ENCODE measurements around the gene KNDC1. TPM values are rescaled to one million over a fixed set of nuclear protein-coding genes. Genes with fewer than 3 reads are reported as not detected.
"Not testable (repeated sequence)": the region's sequence is repeated elsewhere in the genome, so short reads cannot be mapped to it uniquely, and the experiment has no call there.

Gene KNDC1
- total and polyA plus RNA-seq, 2 donors (not counting 3 experiments of a cell fraction or from before 2014, with no cell fraction given) = not detected

DNA sequence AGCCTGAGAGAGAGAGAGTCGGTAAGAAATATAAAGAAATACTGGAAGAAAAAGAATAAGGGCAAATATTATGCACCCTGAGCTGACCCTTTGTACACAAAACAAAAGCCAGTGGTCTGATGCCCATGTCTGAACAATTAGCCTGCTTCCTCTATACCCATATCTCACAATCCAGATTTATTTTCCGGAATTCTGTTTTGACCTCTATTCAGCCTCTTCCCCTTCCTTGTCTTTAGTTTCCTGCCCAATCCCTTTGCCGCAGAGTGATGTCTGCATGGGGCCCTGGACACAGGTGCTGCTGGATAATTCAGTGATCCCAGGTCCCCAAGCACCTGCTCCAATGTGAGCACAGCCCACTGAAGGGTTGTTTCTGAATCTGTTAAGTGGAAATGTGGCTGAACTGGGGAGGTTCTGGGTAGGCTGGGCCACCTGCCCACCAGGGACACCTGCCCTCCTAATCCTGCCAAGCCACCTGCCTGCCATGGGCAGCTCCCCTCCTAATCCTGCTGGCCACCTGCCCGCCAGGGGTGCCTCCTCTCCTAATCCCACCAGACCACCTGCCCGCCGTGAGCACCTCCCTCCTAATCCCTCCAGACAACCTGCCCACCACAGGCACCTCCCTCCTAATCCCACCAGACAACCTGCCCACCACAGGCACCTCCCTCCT, 49.3 kb upstream of the KNDC1 start:
- intact Hi-C loops (cut with micrococcal nuclease) = no loop called here
- no TSS peak for BruUV-seq (replicated peaks)
- no peak overlapping the region for H3K4me2 ChIP-seq (ENCODE audit: insufficient read depth, low read length)

DNA sequence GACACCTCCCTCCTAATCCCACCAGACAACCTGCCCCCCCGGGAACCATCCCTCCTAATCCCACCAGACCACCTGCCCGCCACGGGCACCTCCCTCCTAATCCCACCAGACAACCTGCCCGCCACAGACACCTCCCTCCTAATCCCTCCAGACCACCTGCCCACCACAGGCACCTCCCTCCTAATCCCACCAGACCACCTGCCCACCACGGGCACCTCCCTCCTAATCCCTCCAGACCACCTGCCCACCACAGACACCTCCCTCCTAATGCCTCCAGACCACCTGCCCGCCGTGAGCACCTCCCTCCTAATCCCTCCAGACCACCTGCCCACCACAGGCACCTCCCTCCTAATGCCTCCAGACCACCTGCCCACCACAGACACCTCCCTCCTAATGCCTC, 48.4 kb upstream of the KNDC1 start:
- intact Hi-C loops (cut with micrococcal nuclease); H2AFZ ChIP-seq (ENCODE audit: low read depth, low read length); dilution Hi-C loops (cut with MboI; ENCODE audit: extremely low pct_ligation_motif_present, low sequenced_read_pairs); H3K9ac ChIP-seq (replicated peaks; ENCODE audit: extremely low read depth, insufficient read depth, low read length); H3K4me2 ChIP-seq (ENCODE audit: insufficient read depth, low read length); DNase-seq (ENCODE audit: low read depth, low spot score); CTCF ChIA-PET; H3K9me1 ChIP-seq (replicated peaks; ENCODE audit: control insufficient read depth, extremely low read depth, insufficient read depth, low read length); H3K4me3 ChIP-seq (replicated peaks in 1 of 3; ENCODE audit: insufficient read depth in 1 of 3, low read depth in 1 of 3, low read length in 3 of 3); FAIRE-seq; H3K36me3 ChIP-seq (ENCODE audit: control insufficient read depth in 2 of 2, extremely low read depth in 1 of 2, insufficient read depth in 2 of 2, low read length in 2 of 2); BruUV-seq (replicated peaks); POLR2A ChIA-PET; H3K79me2 ChIP-seq (ENCODE audit: control insufficient read depth, insufficient read depth, low read length); H3K27me3 ChIP-seq (ENCODE audit: control insufficient read depth in 2 of 2, insufficient read depth in 2 of 2, low read length in 2 of 2); H3K9me3 ChIP-seq (replicated peaks; ENCODE audit: control insufficient read depth, insufficient read depth, low read length); H3K27ac ChIP-seq (ENCODE audit: insufficient read depth, low read depth, low read length); H4K20me1 ChIP-seq (replicated peaks; ENCODE audit: control insufficient read depth, extremely low read depth, insufficient read depth, low read length); H3K4me1 ChIP-seq (ENCODE audit: control insufficient read depth, extremely low read depth, insufficient read depth, low read length): not testable (repeated sequence)

More for the DNA sequence above, 49.3 kb upstream of the KNDC1 start:
- Histone ChIP-seq H2AFZ (ENCODE audit: low read depth, low read length) (no peak overlapping the region), H3K4me3 (replicated peaks in 1 of 3; ENCODE audit: insufficient read depth in 1 of 3, low read depth in 1 of 3, low read length in 3 of 3) (no peak overlapping the region), H3K9ac (replicated peaks; ENCODE audit: extremely low read depth, insufficient read depth, low read length) (no peak overlapping the region), H3K36me3 (ENCODE audit: control insufficient read depth in 2 of 2, extremely low read depth in 1 of 2, insufficient read depth in 2 of 2, low read length in 2 of 2) (no peaks in the 10 kb centered on the region), H3K9me1 (replicated peaks; ENCODE audit: control insufficient read depth, extremely low read depth, insufficient read depth, low read length) (no peaks in the 10 kb centered on the region), H3K27ac (ENCODE audit: insufficient read depth, low read depth, low read length) (peak overlapping the region; percentile 28), H3K9me3 (replicated peaks; ENCODE audit: control insufficient read depth, insufficient read depth, low read length) (peaks cover 6% of the 10 kb centered on the region), H4K20me1 (replicated peaks; ENCODE audit: control insufficient read depth, extremely low read depth, insufficient read depth, low read length) (no peaks in the 10 kb centered on the region), H3K4me1 (ENCODE audit: control insufficient read depth, extremely low read depth, insufficient read depth, low read length) (peaks cover 9% of the 10 kb centered on the region), H3K79me2 (ENCODE audit: control insufficient read depth, insufficient read depth, low read length) (no peaks in the 10 kb centered on the region), H3K27me3 (ENCODE audit: control insufficient read depth in 2 of 2, insufficient read depth in 2 of 2, low read length in 2 of 2) (no peaks in the 10 kb centered on the region)
- dilution Hi-C loops (cut with MboI; ENCODE audit: extremely low pct_ligation_motif_present, low sequenced_read_pairs) = no loop called here
- TF ChIP-seq GATA2 (IDR thresholded peaks at IDR 0.05; ENCODE audit: insufficient read depth, insufficient read length, low read depth, low read length) = peak; percentile 50
- TF ChIP-seq JUN (IDR thresholded peaks at IDR 0.05; ENCODE audit: borderline replicate concordance, insufficient read depth, insufficient read length, low read depth) = no peak
- FAIRE-seq (peak; percentile 56), DNase-seq (ENCODE audit: low read depth, low spot score) (peak; percentile 43)
- ChIA-PET POLR2A (no interaction called here), CTCF (no interaction called here)
